NAMALWA (cell line): Measurements from ENCODE around the gene ZDHHC14.

Experiments
- DNase-seq: peaks from one replicate; pipeline ENCODE4 v3.0.0-alpha.2; 2015; ENCODE audit warnings: low spot score

ZDHHC14 gene

DNA sequence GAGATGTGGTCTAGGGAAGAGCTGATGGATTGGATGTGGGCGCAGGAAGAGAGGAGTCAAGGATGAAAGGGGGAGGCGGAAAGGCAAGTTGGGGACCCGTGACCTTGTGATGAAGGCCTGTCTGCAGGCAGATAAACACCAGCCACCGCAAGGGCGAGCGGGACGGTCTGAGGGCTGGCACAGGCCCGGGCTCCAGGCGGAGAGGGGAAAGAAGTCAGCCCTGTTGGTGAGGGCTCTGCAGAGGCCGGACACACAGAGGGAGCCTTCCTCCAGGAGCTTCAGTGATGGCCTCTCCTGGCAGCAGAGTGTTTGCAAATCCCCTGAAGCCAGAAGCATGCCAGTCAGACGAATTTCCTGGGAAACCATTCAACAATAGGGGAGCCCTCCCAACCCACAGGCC is 112.2 kb downstream of the ZDHHC14 start:
- DNase-seq: no peak

DNA sequence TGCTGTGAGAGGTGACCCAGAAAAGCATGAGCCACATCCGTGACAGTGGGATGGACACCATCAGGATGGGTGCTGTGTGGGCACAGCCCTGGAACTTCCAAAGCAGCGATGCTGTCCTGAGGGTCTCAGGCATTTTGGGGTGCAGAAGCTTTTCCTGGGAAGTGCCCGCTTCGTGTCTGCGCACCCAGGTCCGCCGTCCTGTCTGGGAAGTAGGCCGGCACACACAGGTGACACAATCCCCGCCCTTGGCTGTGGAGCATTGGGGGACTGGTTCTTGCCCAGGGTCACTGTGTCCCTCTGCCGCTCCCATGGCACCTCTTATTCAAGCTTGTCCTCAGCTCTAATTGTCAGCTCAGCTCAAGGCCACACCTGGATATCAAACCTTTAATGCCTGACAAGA is 112.6 kb downstream of the ZDHHC14 start:
- no peak for DNase-seq

DNA sequence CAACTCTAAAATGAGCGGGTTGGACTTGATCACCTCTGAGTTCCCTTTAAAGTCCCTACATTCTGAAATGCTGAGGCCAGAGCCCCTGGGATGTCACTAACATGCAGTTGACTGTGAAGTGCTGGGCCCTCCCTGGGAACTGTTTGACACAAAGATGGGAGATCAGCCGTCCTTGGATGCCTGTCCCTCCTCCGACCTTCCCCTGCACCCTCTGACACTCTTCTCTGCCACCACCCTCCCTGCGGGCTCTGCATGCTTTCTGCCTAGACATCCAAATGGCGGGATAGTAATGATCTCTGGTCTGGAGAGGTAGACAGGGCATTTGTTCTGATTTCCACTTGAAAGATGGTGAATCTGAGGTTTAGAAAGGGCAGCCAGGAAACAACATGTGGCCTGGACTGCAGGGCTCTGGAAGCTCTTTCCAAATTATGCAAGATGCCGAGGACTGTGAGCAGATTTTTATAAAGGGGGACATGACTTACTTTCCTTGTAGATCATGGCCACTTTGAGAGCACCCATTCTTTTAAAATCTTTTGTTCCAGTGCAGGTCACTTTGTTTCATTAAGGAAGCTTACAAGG is 113.2 kb downstream of the ZDHHC14 start:
- no peak for DNase-seq

DNA sequence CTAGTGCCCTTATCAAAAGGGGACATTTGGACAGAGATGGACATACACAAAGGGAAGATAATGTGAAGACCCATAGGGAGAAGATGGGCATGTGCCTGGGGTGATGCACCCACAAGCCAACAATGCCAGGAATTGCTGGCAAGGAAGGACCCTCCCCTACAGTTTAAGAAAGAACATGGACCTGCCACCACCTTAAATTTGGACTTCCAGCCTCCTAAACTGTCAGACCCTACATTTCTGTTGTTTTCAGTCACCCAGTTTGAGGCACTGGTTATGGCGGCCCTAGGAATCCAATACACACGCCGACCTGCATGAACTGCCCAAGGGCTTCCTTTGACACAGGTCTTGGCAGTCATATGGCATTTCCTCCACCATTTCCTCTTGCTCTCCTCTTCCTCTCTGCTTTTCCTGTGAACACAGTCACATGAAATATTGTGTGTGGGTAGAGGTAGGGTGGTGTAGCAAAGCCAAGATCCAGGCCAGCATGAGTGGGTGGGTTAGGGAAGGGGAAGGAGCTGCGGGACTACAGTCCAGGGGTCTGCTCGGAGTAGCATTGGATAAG is 115.6 kb downstream of the ZDHHC14 start:
- DNase-seq: no peak

DNA sequence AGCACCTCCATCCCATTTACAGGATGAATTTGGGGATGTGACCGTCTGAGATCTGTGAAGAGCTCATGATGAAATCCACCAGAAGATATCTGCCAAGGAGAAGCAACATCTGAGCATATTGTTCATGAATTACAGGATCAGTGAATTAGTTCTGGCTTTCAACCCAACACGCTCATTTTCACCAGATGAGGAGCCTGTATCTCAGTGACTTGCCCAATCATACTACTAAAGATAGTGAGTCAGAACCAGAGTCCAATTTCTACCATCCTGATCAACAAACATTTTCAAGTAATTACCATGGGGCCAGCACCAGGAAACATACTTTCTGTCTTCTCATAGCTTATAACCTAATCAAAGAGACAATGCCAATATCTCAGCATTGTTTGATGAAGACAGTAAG is 116.6 kb downstream of the ZDHHC14 start:
- no peak for DNase-seq

DNA sequence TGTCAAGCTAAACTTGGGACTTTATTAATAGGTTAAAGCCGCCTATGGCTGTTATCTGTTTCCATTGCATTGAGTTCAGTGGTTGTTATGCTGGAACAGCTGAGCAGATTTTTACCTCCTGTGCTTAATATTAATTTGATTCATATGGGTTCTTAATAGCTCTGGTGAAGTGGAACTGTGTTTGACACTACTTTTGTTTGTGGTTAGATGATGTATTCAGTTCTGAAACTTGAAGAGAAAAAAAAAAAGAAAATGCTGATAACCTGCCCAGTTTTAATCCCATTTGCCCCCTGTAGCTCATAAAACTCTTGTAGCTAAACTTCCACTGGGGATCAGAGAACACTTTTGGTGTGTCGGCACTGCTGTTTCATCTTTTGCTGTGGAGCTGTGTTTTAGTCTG is 117.8 kb downstream of the ZDHHC14 start:
- no peak for DNase-seq

DNA sequence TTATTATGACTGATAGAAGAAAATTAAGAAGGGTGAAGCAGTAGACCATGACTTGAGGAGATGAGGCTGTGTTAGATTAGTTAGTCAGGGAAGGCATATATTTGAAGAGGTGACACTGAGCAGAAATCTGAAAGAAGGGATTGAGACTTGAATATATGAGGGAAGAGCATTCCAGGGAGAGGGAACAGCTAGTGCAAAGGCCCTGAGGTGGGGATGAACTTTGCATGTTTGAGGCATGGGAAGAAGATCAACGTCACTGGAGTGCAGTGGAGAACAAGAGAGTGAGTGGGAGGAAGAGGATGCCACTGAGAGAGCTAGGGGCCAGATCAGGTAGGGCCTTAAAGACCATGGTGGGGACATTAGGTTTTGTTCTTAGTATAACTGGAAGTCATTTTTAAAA is 119.0 kb downstream of the ZDHHC14 start:
- DNase-seq: no peak

DNA sequence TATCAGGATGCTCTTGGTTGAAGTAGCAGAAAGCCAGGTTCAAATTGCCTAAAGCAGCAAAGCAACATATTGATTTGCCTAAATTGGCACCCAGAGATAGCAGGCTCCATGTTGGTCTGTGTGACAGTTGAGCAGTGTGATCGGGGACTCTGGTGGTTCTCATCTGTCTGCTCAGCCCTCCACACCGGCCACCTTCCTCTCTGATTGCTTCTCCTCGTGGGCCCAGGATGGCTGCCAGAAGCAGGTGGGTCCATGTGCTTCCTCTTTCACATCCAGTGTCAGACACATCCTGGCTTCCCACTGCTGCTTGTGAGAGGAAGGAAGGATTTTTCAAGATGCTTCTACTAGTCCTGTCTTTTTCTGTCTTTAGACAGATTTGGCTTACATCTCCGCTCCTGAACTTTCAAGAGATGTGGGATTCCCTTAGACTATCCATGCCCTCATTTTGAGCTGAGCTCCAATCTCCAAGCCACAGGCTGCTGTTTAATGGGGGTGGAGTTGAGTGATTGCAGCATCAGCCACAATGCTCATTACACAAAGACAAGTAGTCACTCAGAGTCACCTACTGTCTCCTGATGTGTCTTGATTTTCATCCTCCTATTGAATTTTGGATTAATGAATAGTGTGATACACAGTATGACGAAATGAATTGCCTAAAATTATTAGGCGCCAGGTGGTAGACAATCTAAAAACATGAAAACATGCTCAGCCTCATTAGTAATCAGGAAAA is 122.2 kb downstream of the ZDHHC14 start:
- peak; percentile 23 for DNase-seq

DNA sequence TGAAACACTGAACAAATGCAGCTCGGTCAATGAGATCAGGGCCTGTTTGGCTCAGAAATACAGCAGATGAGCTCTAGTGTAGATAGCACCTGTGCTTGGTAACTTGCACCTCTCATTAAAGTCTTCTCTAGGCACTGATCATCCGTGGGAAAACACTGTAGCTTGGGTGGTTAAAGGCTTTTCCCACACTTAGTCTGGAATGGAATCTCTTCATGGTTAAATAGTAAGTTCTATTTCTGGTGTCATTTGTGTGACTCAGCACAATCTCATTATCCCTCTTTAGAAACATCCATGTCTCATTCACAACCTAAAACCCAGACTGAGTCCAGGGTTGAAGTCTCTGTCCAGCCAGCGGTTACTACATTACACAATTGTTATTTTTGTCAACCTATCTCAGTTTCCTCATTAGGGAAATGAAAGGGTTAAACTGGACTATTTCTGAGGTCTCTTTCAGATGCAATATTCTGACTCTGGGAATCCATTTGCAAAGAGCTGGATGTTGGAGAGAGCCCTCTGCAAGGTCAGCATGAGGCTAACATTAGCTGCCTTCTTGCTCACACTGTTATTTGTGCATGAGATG is 125.0 kb downstream of the ZDHHC14 start:
- no peak for DNase-seq

DNA sequence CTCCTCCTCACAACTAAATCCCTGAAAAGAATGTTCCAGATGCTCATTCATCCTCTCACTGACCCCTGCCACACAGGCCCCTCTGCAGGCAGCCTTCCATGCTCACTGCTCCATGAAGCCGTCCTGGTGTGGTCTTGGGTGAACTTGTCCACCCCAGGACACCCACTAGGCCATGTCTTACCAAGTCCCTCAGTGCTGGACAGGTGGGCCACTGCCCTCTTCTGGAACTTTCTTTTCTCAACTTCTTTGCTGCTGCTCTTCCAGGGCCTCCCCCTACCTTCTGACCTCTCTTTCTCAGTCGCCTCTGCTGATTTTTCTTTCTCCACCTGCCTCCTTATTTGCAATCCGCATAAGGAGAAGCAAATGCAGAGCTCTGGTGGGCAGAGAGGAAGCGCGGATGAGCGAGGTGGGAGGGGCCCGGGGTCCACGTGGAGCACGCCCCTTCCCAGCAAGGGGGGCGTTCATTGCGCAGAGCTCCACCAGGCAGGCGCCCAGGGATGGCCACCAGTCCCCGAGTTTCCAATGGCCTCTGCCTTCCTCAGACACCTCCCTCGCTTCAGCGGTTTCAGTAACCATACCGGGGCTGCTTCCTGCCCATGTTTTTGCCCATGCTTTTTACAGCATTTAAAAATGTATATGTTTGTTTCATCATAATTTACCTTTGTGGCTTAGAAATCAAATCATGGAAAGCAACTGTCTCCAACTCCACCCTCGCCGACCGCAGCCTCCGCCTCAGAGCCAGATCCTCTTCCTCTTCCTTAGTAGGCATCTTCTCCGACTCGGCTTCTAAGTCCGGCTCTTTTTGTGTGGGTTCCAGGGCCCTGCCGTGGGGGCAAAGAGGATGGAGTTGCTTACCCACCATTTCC is 129.6 kb downstream of the ZDHHC14 start:
- no peak for DNase-seq

DNA sequence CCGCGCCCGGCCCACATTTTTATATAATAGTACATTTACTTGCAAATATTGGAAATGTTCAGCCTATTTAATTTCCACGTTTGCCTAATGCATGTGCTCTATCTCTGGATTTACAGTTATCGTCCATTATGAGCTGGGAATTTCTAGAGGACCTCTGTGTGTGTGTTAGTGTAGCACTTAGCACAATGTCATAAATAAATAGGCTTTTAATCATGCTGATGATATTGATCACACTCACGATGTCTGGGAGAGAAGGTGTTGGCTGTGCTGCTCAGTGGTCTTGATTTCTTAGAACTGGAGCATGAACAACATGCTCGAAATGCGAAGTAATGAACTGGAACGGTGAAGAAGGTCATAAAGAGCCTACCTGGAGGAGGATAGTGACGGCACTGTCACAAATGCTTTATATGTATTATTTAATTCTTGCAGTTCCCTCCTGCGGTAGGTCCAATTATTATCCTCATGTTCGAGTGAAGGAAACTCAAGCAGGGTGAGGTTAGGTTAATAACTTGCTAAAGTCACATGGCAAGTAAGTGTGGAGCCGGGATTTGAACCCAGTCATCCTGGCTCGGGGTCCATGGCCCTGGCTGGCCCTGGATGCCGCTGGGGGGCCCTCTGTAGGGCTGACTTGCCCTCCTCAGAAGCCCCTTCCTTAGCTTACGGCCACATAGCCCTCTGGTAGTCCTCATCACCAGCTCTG is 130.8 kb downstream of the ZDHHC14 start:
- DNase-seq: no peak

DNA sequence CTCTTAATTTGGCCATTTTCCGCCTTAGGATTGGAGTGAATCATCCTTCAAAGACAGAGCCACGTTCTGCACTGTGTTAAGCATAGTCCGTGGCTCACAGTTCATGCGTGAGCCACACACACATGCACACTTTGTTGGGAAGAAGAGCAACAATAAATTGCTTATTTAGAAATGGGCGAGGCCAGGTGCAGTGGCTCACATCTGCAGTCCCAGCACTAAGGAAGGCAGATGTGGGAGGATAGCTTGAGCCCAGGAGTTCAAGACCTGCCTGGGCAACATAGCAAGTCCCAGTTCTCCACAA is 131.3 kb downstream of the ZDHHC14 start:
- no peak for DNase-seq

DNA sequence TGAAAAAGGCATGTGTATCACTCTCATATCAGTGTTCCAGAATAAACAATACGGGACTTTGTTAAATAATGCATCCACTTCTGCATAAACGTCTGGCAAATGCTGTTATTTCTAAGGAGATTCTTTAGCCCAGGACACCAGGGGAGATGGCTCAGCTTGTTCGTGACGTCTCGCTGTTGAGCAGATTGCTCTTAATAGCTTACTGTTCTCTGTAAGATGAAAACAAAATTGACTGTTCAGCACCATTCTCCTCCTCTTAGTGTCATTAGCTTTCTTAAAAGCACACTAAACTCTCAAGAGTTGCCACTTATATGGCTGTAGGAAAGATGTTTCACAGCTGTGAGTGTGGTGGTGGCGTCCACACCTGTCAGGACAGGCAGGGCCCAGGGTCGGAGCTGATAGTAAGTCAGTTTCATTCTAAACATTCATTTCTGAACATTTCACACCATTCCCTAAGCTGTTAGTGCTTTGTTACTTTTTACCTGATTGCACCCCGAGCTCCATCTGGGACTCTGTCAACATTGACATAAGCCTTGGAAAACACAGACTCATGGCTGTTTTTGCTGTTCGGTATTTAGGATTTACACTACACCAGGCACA is 132.1 kb downstream of the ZDHHC14 start:
- no peak for DNase-seq

DNA sequence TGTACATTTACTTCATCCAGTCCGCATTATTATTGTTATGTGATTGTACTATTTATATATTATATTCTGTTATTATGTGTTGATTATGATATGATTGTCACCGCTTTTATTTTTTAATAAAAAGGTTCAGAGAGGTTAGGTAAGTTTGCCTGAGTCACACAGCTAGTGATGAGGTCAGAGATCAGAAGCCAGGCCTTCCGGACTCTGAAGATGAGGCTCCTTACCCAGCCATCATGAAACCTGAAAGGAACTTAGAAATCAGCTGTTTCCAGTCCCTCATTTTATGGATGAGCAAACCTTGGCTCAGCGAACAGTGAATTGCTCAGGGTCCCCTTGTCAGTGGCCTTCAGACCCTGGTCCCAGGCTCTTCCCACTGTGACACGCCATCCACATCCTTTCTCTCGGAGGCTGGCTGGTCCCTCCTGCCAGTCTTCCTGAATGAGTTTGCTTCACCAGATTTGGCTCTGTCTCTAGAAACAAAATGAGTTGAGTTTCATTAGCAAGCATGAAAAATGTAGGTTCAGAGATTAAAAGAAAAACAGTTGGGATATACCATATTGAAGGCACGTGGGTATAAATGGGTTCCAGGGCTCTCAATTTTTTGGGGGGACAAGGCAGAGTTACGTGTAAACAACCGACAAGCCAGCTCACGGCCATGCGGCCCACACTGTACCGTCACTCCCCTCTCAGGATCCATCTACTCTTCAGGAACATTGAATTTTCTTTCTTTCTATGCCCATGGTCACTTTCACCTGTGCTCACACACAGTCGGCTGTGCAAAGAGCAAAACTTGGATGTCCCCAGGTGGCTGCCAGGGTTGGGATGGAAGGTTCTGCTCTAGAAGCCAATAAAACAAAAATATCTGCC is 132.9 kb downstream of the ZDHHC14 start:
- DNase-seq: no peak

DNA sequence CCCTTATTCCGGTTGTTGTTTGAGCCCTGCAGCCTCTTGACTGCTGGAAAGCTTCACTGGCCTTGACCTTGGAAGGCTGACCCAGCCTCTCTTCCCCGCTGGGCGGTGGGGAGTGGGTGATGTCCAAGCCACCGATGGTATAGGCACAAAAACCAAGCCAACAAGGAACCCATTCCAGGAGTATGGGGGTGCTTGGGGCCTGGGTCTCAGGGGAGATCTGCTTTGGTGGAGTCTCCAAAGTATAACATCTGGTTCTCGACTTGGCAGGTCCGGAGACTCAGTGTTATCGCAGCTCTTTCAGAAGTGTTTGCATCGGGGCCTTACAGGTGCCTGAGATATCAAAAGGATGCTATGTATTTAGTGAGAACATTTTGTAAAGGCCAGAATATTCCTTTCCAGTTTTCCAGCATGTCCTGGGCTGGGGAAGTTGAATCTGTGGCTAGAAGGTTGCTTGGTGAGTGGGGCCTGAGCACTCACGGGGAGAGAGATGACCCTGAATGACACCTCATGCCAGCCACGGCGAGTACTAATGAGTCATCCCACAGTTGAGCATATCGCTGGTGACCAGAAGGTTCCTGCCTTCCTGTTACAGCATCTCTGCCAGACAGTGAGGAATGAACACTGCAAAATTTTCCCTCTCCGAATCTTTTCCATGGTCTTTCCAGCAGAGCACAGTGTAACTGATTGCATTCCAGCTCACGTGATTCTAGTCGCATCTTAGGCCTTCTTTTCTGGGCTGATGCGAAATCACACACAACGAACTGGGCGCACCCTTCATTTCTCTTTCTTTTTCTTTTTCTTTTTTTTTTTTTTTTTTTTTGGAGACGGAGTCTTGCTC is 133.9 kb downstream of the ZDHHC14 start:
- no peak for DNase-seq

DNA sequence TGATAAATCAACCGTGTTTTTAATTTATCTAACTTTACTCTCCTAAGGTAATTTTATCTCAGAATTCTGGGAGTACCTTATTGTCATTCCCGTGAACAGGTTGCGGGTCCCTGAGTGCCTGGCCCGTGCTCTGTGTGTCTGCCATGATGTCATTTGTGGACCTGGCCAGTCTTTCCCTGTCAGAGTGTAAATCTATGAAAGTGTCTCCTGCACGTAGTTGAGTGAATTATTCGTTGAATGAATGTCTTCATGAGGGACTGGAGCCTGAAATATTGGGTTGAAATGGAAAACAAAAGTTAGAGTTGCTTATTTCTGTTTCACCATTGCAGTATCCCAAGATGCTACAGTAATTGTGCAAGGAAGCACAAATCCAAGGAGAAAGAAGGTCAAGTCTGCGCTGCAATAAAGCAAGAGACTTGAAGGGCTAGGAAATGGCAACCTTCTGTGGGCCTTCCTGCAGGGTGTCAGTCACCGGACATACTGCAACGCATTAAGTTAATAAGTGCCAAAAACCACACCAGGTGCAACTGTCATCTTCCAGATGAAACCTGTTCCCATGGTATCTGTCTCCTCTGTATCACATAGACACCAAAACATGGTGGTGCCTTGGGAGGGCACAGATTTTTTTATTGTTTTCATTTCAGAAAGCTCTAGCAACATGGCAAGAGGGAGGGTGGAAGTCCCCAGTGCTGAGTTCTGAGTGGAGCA is 135.5 kb downstream of the ZDHHC14 start:
- no peak for DNase-seq

DNA sequence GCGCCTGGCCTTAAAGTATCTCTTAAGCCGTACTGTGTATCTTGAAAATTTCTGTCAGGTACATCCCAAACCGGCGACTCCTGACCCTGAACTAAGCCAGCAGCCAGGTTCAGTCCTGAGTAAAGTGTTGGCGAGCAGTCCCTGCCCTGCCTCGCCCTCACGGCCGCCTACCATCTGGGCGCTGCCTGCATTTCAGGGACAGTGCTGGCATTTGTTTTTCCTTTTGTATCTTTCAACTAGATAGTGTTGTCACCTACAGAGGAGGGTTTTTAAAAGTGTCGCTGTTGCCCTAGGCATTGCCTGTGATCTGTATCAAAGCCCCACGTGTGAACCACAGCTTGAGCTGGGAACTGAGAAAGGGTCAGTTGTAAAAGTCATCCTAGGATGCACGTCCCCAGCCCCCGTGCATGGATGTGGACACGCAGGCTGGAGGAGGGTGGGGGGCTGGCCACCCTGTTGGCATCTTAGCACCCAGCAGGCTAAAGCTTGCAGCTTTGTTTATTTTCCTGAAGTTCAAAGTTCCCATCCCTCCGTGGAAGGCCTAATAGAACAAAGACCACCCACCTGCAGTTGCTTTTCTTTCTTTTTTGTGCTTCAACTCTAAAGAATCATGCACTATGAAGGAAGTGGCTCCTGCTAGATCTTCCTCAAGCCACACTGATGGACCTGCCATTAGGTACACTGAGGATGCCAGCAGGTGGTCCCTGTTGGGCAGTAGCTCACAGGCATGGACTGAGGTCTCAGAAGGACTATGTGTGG is 136.8 kb downstream of the ZDHHC14 start:
- no peak for DNase-seq
